Fibroblast of lung (primary cell): ENCODE measurements around the gene AKR1C2.

ENCODE experiments used
- CTCF ChIP-seq, 2 donors: IDR thresholded peaks in 1 of 2; conservative IDR thresholded peaks in 1 of 2; 1 replicate in 1 of 2; 2 replicates in 1 of 2; pipeline ENCODE4 v1.5.1; 2011 to 2012; ENCODE audit warnings: low read length in 2 of 2, control low read depth in 1 of 2, inconsistent platforms in 1 of 2, low read depth in 1 of 2, mild to moderate bottlenecking in 1 of 2
- EZH2 ChIP-seq: IDR thresholded peaks from 2 replicates; pipeline ENCODE4 v1.5.1; 2012; ENCODE audit warnings: low read length, control low read depth, mild to moderate bottlenecking; ENCODE audit errors: missing control alignments

GRCh38 chr10:5033061-5033778 is 29.6 kb upstream of the AKR1C2 start:
- TF ChIP-seq EZH2 (no peak), CTCF (conservative IDR thresholded peaks at IDR 0.05 in 1 of 2, IDR thresholded peaks at IDR 0.05 in 1 of 2; ENCODE audit: low read depth in 1 of 2, low read length in 2 of 2) (no peak)
